AG09309 (cell line): ENCODE results near the gene LRRC47.

Experiments used
- DNase-seq: peaks from one replicate; pipeline ENCODE4 v3.0.0-alpha.2; 2010; ENCODE audit warnings: low read depth
- H3K4me3 ChIP-seq: 2 replicates; pipeline ENCODE4 v1.5.1; 2011; ENCODE audit warnings: mild to moderate bottlenecking, low read depth, low read length, moderate library complexity; ENCODE audit not compliant: control insufficient read depth
- TF ChIP-seq, protein P1 (sequence below): IDR thresholded peaks from 2 replicates; pipeline ENCODE4 v1.5.1; 2011; ENCODE audit warnings: mild to moderate bottlenecking, low read depth, low read length, inconsistent platforms; ENCODE audit not compliant: insufficient read depth, control insufficient read depth; ENCODE audit errors: missing control alignments

LRRC47 gene

DNA sequence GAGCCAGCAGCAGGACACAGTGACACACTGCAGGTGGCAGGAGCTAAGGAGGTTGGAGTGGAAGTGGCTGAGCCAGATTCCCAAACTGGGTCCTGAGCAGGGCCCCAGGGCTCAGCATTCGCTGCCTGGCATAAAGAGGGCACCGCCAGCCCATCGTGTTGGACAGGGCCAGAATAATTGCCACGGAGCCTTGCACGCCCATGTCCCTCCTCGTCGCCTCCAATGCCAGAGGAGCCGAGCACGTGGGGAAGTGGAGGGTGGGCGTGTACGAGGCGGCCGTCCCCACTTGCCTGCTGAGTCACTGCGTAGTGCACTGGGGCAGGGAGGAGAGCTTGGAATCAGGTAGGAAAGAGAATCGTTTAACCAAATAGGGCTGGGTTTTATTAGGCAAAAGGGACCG, 26.1 kb upstream of the LRRC47 start:
- no peak for DNase-seq
- no peak overlapping the region for H3K4me3 ChIP-seq
- TF ChIP-seq, protein P1, sequence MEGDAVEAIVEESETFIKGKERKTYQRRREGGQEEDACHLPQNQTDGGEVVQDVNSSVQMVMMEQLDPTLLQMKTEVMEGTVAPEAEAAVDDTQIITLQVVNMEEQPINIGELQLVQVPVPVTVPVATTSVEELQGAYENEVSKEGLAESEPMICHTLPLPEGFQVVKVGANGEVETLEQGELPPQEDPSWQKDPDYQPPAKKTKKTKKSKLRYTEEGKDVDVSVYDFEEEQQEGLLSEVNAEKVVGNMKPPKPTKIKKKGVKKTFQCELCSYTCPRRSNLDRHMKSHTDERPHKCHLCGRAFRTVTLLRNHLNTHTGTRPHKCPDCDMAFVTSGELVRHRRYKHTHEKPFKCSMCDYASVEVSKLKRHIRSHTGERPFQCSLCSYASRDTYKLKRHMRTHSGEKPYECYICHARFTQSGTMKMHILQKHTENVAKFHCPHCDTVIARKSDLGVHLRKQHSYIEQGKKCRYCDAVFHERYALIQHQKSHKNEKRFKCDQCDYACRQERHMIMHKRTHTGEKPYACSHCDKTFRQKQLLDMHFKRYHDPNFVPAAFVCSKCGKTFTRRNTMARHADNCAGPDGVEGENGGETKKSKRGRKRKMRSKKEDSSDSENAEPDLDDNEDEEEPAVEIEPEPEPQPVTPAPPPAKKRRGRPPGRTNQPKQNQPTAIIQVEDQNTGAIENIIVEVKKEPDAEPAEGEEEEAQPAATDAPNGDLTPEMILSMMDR = no peak

DNA sequence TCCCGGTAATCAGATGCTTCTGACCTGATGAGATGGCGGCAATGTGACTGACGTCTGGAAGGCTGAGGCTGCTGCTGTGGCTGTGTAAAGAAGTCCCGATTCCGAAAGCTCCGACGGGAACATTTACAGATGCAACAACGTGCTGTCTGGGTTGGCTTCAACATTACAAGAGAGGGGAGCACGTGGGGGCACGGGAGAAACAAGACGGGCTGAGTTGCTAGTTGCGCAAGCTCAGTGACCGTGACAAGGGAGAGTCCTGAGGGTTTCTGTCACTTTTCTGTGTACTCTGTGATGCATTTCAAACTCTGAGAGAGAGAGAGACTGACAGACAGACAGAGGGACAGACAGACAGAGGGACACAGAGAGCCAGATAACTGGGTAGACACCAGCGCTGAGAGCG, 25.6 kb upstream of the LRRC47 start:
- DNase-seq = no peak
- TF ChIP-seq, protein P1 = no peak
- H3K4me3 ChIP-seq = no peak overlapping the region

DNA sequence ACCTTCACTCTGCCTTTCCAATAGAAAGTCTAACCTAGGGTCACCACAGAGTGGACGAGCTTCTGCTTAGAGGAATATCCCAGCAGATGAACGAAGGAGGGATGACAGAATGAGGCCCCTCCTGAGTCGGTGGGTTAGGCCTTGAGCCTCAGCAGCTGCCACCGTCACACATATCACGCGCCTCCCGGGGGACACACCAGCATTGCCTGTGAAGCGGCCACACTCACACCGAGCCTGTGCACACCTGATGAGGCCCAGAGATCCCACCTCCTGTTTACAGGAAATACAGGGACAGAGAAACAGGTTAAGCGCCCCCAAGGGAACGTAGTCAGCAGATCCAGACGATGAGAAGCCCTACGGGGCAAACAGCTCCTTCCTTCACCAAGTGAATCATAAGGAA, 25.1 kb upstream of the LRRC47 start:
- TF ChIP-seq, protein P1 = no peak
- no peak overlapping the region for H3K4me3 ChIP-seq
- no peak for DNase-seq

DNA sequence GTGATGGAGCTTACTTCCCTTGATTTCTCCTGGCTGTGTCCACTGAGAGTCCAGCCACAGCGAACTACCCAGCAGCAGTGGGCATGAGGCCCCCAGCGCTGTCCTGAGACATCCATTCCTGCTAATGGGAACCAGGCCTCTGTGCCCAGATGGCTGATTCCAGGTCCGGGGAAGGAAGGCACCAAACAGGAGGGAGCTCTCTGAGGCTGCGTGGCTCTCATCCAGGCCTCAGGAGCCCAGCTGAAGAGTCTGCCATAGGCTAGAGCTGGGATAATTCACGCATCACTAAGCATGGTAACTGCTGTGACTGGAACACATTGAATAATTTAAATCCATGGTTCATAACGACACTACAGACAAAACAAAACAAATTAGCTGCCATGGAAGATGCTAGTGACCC, 24.7 kb upstream of the LRRC47 start:
- TF ChIP-seq, protein P1 = no peak
- H3K4me3 ChIP-seq = no peak overlapping the region
- DNase-seq = no peak

DNA sequence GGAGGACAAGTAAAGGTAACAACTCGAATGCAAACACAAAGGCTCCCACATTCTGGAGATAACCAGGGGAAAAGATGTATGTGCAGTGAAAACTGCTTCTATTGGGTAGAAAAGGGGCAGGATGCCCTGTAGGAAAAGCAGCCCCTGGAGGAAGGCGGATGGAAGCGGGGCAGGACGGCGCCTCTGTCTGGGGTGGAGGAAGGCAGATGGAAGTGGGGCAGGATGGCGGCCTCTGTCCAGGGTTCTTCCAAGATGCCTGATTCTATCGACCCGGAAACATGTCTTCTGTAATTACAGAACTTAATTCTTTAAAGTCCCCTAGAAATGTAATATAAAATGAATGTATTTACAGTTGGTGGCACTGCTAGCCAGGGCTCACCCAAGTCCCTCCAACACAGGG, 24.0 kb upstream of the LRRC47 start:
- TF ChIP-seq, protein P1 = no peak
- H3K4me3 ChIP-seq = no peak overlapping the region
- DNase-seq = no peak

DNA sequence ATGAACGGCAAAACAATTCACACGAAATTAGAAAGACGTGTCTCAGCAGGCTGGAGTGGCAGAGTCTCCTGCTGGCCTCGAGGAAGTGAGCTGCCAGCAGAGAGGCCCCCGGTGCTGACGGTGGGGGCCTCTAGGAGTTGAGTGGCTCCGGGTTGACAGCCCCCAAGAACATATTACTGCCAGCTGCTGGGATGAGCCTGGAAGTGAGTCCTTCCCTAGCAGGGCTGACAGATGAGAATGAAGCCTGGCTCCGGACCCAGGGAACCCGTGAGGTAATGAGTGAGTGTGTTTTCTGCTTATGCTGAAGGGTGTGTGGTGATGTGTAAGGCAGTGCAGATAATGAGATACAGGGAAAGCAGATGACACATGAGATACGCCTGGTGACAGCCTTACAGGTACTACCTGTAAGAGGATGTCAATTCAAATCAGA, 23.5 kb upstream of the LRRC47 start:
- no peak for DNase-seq
- TF ChIP-seq, protein P1 = no peak
- H3K4me3 ChIP-seq = no peak overlapping the region
